ENCODE results near the gene REPIN1.

DNA sequence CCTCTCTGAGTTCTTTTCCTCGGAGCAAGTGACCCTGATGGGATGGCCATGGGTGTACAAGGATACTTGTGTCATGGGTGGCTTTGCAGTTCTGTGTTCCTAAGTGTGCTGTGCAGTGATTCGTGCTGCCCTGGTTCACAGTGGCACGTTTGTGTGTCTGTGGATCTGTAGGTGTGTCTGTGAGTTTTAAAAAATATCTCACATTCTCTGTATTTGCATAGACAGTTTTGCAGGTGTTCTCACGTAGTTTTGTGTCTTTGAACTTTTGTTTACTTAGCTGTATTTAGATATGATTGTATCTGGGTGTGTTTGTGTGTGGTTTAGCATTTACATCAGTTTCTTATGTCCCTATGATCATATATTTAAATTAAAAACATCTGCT, 14.2 kb downstream of the REPIN1 start:
- TF ChIP-seq, protein P1, sequence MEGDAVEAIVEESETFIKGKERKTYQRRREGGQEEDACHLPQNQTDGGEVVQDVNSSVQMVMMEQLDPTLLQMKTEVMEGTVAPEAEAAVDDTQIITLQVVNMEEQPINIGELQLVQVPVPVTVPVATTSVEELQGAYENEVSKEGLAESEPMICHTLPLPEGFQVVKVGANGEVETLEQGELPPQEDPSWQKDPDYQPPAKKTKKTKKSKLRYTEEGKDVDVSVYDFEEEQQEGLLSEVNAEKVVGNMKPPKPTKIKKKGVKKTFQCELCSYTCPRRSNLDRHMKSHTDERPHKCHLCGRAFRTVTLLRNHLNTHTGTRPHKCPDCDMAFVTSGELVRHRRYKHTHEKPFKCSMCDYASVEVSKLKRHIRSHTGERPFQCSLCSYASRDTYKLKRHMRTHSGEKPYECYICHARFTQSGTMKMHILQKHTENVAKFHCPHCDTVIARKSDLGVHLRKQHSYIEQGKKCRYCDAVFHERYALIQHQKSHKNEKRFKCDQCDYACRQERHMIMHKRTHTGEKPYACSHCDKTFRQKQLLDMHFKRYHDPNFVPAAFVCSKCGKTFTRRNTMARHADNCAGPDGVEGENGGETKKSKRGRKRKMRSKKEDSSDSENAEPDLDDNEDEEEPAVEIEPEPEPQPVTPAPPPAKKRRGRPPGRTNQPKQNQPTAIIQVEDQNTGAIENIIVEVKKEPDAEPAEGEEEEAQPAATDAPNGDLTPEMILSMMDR (IDR thresholded peaks at IDR 0.05): no peak
- TF ChIP-seq POLR2A (IDR thresholded peaks at IDR 0.05) (no peak), POLR2AphosphoS5 (IDR thresholded peaks at IDR 0.05) (no peak), EP300 (IDR thresholded peaks at IDR 0.05; ENCODE audit: low read depth) (no peak)
